Measurements from ENCODE around the gene WDR1.

DNA sequence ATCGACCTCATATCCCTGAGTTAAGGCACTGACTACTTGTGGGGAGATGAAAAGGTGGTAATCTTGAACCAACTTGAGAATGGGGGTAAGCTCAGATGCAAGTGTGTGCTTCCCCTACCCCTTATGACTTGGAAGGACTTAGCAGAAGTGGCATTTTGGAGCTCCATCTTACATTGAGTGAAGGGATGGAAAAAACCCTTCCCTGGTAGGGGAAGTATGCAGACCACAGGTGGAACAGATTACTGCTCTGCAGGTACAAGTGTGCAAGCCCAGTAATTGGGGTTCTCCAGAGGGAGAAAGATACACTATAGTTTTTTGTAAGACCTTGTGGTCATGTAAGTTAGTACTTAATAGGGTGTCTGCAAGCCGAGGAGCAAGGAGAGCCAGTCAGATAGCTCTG lies 12.2 kb upstream of the WDR1 start:
- TF ChIP-seq EZH2 (IDR thresholded peaks at IDR 0.05; ENCODE audit: insufficient read depth, poor library complexity, severe bottlenecking) (no peak), EZH2phosphoT487 (IDR thresholded peaks at IDR 0.05; ENCODE audit: insufficient read depth, low read depth) (no peak)

Data from GM23248 (cell line).